Body of pancreas (tissue), 4 donors: ENCODE data around the gene EIF5A. TPM values are rescaled to one million over a fixed set of nuclear protein-coding genes. Genes with fewer than 3 reads are reported as not detected.

Experiments used
- ATAC-seq: fragments of 150-250 bp; one replicate; pipeline ENCODE4 v1.9.1; 2016
- DNase-seq, 4 donors: peaks; one replicate each; pipeline ENCODE4 v3.0.0-alpha.2; 2019
- H3K27ac ChIP-seq, 4 donors: fragments of 200-600 bp; sonication (generic); 1 replicate in 3 of 4; 2 replicates in 1 of 4; pipeline versions ENCODE4 v1.5.1 to v1.6.1; 2016 to 2019; ENCODE audit warnings: mild to moderate bottlenecking in 1 of 4, mixed read lengths in 1 of 4, moderate library complexity in 1 of 4
- H3K27me3 ChIP-seq, 2 donors: fragments of 200-600 bp; sonication (generic); one replicate each; pipeline ENCODE4 v1.6.0; 2016; ENCODE audit warnings: mild to moderate bottlenecking in 1 of 2
- H3K36me3 ChIP-seq, 2 donors: fragments of 200-600 bp; sonication (generic); replicated peaks in 1 of 2; 2 replicates each; pipeline ENCODE4 v1.5.1; 2016; ENCODE audit warnings: low read depth in 2 of 2; ENCODE audit not compliant: insufficient read depth in 1 of 2
- H3K4me1 ChIP-seq: fragments of 200-600 bp; sonication (generic); one replicate; pipeline ENCODE4 v1.6.0; 2016
- H3K4me3 ChIP-seq, 2 donors: fragments of 200-600 bp; sonication (generic); 1 replicate in 1 of 2; 2 replicates in 1 of 2; pipeline ENCODE4 v1.5.1; 2016 to 2019
- H3K9me3 ChIP-seq, 3 donors: fragments of 200-600 bp; sonication (generic); 1 replicate in 2 of 3; 2 replicates in 1 of 3; pipeline ENCODE4 v1.5.1; 2016
- POLR2A ChIP-seq, 3 donors: fragments of 450-650 bp; IDR thresholded peaks; one replicate each; pipeline ENCODE4 v1.6.1; 2016; ENCODE audit warnings: antibody characterized with exemption in 3 of 3, mild to moderate bottlenecking in 2 of 3
- WGBS, 2 donors: methylation state at CpG; one replicate each; pipeline ENCODE4 v1.1.5; 2017; 5-methylcytosine and 5-hydroxymethylcytosine counted together
- intact Hi-C: fragments of 100-400 bp; cut with DNase I; formaldehyde crosslinking; loops from one replicate; pipeline ENCODE4 v1.15.1; 2023
- total RNA-seq, 2 donors: library from RNA; depleted of rRNA; stranded (reverse); fragments of >200 nt; gene quantifications; one replicate each; pipeline ENCODE4 v1.1.0, GENCODE V29; 2016
- TF ChIP-seq, protein P1 (sequence below), 7 experiments: fragments of 450-650 bp in 4 of 7; fragments of 200-600 bp in 3 of 7; sonication (generic) in 3 of 7; IDR thresholded peaks; one replicate each; pipeline ENCODE4 v1.5.1; 2016 to 2019; ENCODE audit warnings: antibody characterized with exemption in 7 of 7

The EIF5A gene
- total RNA-seq, 2 donors from 2014 or later: 97.0 to 134 TPM

DNA sequence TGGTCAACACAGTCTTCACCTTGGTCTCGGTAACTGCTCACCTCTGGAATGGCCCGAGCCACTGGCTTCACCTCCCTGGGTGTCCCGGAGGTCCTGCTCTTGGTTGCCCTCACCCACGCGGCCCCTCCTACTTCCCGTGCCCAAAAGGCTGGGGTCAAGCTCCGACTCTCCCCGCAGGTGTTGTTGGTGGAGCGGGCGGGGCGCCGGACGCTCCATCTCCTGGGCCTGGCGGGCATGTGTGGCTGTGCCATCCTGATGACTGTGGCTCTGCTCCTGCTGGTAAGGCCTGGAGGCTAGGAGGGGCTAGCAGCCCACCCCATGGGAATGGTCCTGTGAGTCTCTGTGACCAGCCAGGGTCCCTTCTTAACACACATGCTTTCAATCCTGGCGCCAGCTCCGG is 22.5 kb upstream of the EIF5A start:
- peaks cover 24% of the 10 kb centered on the region for H3K4me1 ChIP-seq
- ATAC-seq (no peak), DNase-seq (no peak)
- no peak overlapping the region for H3K27ac ChIP-seq
- H3K4me3 ChIP-seq: no peak overlapping the region
- no peaks in the 10 kb centered on the region for H3K27me3 ChIP-seq
- no peaks in the 10 kb centered on the region for H3K9me3 ChIP-seq
- no peaks in the 10 kb centered on the region for H3K36me3 ChIP-seq
- TF ChIP-seq POLR2A (IDR thresholded peaks at IDR 0.05): no peak
- TF ChIP-seq, protein P1, sequence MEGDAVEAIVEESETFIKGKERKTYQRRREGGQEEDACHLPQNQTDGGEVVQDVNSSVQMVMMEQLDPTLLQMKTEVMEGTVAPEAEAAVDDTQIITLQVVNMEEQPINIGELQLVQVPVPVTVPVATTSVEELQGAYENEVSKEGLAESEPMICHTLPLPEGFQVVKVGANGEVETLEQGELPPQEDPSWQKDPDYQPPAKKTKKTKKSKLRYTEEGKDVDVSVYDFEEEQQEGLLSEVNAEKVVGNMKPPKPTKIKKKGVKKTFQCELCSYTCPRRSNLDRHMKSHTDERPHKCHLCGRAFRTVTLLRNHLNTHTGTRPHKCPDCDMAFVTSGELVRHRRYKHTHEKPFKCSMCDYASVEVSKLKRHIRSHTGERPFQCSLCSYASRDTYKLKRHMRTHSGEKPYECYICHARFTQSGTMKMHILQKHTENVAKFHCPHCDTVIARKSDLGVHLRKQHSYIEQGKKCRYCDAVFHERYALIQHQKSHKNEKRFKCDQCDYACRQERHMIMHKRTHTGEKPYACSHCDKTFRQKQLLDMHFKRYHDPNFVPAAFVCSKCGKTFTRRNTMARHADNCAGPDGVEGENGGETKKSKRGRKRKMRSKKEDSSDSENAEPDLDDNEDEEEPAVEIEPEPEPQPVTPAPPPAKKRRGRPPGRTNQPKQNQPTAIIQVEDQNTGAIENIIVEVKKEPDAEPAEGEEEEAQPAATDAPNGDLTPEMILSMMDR (IDR thresholded peaks at IDR 0.05): no peak
- intact Hi-C loops: loop anchor here (5.0 to 10.0 kb wide), 2 partner anchors 57 to 220 kb away; no protein-coding TSS in a partner anchor
- WGBS, 2 donors: 80 to 95% methylated on average over 1 to 16 of the region's 16 CpGs

DNA sequence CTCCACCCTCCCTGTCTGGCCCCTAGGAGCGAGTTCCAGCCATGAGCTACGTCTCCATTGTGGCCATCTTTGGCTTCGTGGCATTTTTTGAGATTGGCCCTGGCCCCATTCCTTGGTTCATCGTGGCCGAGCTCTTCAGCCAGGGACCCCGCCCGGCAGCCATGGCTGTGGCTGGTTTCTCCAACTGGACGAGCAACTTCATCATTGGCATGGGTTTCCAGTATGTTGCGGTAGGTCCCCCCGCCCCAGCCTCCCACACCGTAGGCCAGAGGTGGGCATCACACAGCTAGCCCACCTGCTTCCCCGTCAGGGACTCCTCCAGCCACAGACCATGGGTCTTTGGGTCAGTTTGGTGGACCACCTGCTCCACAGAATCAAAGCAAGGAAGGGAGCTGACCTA is 21.7 kb upstream of the EIF5A start:
- DNase-seq: no peak
- intact Hi-C loops: loop anchor here (5.0 to 10.0 kb wide), 2 partner anchors 57 to 221 kb away; no protein-coding TSS in a partner anchor

DNA sequence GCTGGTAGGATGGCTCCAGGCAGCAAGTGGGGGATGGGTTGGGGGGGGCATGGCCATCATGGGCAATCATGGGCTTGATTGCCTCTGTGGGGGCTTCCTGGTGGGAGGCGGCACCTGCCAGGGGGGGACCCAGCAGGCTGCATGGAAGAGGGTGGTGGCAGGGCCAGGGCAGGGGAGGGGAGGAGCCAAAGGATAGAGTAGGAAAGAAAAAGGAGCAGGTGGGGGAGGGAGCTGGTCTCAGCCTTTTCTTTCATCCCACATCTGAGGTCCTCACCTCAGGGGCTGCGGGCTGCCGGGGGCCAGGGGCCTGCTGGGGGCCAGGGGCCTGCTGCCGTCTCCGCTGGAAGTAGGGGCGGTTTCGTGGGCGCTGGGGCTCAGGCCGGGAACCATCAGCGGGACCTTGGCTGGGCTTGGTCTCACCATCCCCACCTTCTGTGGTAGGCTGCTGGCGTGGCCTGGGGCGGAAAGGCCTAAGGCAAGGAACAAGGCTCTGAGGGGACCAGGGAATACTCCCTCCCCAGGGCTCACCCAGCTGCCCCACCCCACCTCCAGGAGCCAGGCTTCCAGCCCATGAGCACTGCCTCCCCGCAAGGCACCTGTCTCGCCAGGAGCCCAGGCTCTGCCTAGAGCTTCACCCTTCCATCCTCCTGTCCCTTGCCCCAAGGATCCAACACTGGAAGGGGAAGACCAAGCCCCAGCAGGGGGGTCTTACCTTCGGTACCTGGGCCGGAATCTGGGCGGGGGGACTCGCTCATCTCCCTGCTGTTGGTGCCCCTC is 18.0 kb upstream of the EIF5A start:
- no peak overlapping the region for H3K4me3 ChIP-seq
- ATAC-seq: no peak
- DNase-seq: no peak
- H3K36me3 ChIP-seq: no peaks in the 10 kb centered on the region
- H3K4me1 ChIP-seq: peaks cover 9% of the 10 kb centered on the region
- no peak overlapping the region for H3K27ac ChIP-seq
- H3K9me3 ChIP-seq: no peaks in the 10 kb centered on the region
- intact Hi-C loops: loop anchor here (5.0 to 10.0 kb wide), 2 partner anchors 53 to 225 kb away; no protein-coding TSS in a partner anchor
- WGBS, 2 donors: 91 to 93% methylated on average over 6 to 15 of the region's 18 CpGs
- no peaks in the 10 kb centered on the region for H3K27me3 ChIP-seq
- TF ChIP-seq, protein P1 (IDR thresholded peaks at IDR 0.05): no peak
- no peak for TF ChIP-seq POLR2A (IDR thresholded peaks at IDR 0.05)

More for the DNA sequence above, 21.7 kb upstream of the EIF5A start:
- no peaks in the 10 kb centered on the region for H3K36me3 ChIP-seq
- H3K27me3 ChIP-seq: no peaks in the 10 kb centered on the region
- WGBS, 2 donors: 86 to 91% methylated on average over 12 of the region's 12 CpGs
- no peaks in the 10 kb centered on the region for H3K9me3 ChIP-seq
- H3K4me1 ChIP-seq: peaks cover 19% of the 10 kb centered on the region
- no peak overlapping the region for H3K4me3 ChIP-seq
- TF ChIP-seq, protein P1 (IDR thresholded peaks at IDR 0.05): no peak
- TF ChIP-seq POLR2A (IDR thresholded peaks at IDR 0.05): no peak
- no peak for ATAC-seq
- H3K27ac ChIP-seq: no peak overlapping the region

DNA sequence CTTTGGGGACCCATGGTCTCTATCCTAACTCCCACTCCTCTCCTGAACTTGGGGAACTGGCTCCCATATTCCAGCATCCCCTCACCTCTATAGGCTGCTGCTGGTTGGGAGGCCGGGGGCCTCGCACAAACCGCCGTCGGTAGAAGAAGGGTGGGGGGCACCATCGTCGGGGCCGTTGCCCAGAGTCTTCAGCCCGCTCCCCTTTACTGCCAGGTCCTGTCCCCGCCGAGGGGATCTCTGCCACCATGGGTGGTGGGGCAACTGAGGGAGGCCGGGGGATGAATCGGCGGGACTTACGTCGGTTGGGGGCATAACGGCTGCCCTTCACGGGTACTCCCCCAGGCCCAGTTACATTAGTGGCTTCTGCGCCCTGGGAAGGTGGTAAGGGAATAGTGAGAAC is 17.3 kb upstream of the EIF5A start:
- intact Hi-C loops: no loop called here
- Histone ChIP-seq H3K4me1 (peaks cover 16% of the 10 kb centered on the region), H3K9me3 (no peaks in the 10 kb centered on the region), H3K27ac (no peak overlapping the region), H3K27me3 (no peaks in the 10 kb centered on the region), H3K4me3 (no peak overlapping the region), H3K36me3 (no peaks in the 10 kb centered on the region)
- TF ChIP-seq, protein P1 (IDR thresholded peaks at IDR 0.05): no peak
- TF ChIP-seq POLR2A (IDR thresholded peaks at IDR 0.05): no peak
- DNase-seq: no peak
- no peak for ATAC-seq
- 89 to 93% methylated on average over 19 of the region's 19 CpGs for WGBS, 2 donors
